HepG2 (cell line): Measurements from ENCODE around the gene AP4S1. TPM values are rescaled to one million over a fixed set of nuclear protein-coding genes. Genes with fewer than 3 reads are reported as not detected.

ENCODE experiments used
- ADNP ChIP-seq: sonication (generic); formaldehyde crosslinking; IDR thresholded peaks from 2 replicates; pipeline ENCODE4 v1.4.0; 2020; ENCODE audit warnings: missing genetic modification reagents
- ATF3 ChIP-seq: sonication (generic); formaldehyde crosslinking; IDR thresholded peaks from 2 replicates; pipeline ENCODE4 v1.4.0; 2020; ENCODE audit warnings: missing genetic modification reagents
- CEBPG ChIP-seq: IDR thresholded peaks from 2 replicates; pipeline ENCODE4 v1.6.1; 2016
- CREM ChIP-seq, 2 experiments: sonication (generic) in 1 of 2; formaldehyde crosslinking in 1 of 2; IDR thresholded peaks; 2 replicates each; pipeline versions ENCODE4 v1.4.0 to v1.6.1; 2016 to 2020; ENCODE audit warnings: antibody characterized with exemption in 1 of 2, mild to moderate bottlenecking in 1 of 2, missing genetic modification reagents in 1 of 2
- FOSL2 ChIP-seq: sonication (generic); formaldehyde crosslinking; IDR thresholded peaks from 2 replicates; pipeline ENCODE4 v1.4.0; 2020; ENCODE audit warnings: missing genetic modification reagents
- FOXC1 ChIP-seq: sonication (generic); formaldehyde crosslinking; IDR thresholded peaks from 2 replicates; pipeline ENCODE4 v1.8.0; 2022; ENCODE audit warnings: mild to moderate bottlenecking, missing genetic modification reagents, borderline replicate concordance
- GLI4 ChIP-seq: sonication (generic); formaldehyde crosslinking; IDR thresholded peaks from 2 replicates; pipeline ENCODE4 v1.5.1; 2020; ENCODE audit warnings: missing genetic modification reagents, mild to moderate bottlenecking, moderate library complexity, borderline replicate concordance
- GLMP ChIP-seq: sonication (generic); formaldehyde crosslinking; IDR thresholded peaks from 2 replicates; pipeline ENCODE4 v1.9.0; 2021; ENCODE audit warnings: missing genetic modification reagents, mild to moderate bottlenecking, borderline replicate concordance
- GMEB2 ChIP-seq: IDR thresholded peaks from 2 replicates; pipeline ENCODE4 v1.6.1; 2016; ENCODE audit warnings: missing biosample characterization, missing genetic modification reagents, low read depth
- HOXA3 ChIP-seq: sonication (generic); formaldehyde crosslinking; IDR thresholded peaks from 2 replicates; pipeline ENCODE4 v1.5.0; 2020; ENCODE audit warnings: missing genetic modification reagents
- JDP2 ChIP-seq: sonication (generic); formaldehyde crosslinking; IDR thresholded peaks from 2 replicates; pipeline ENCODE4 v1.8.1; 2022; ENCODE audit warnings: missing genetic modification reagents, borderline replicate concordance
- MTA3 ChIP-seq: sonication (generic); formaldehyde crosslinking; IDR thresholded peaks from 2 replicates; pipeline ENCODE4 v1.4.0; 2020; ENCODE audit warnings: missing genetic modification reagents
- NCOA1 ChIP-seq: sonication (generic); formaldehyde crosslinking; IDR thresholded peaks from 2 replicates; pipeline ENCODE4 v1.9.0; 2021; ENCODE audit warnings: missing genetic modification reagents
- PREB ChIP-seq: sonication (generic); formaldehyde crosslinking; IDR thresholded peaks from 2 replicates; pipeline ENCODE4 v1.4.0; 2020; ENCODE audit warnings: missing genetic modification reagents
- RBM39 ChIP-seq: fragments of 200-400 bp; formaldehyde crosslinking; IDR thresholded peaks from one replicate; pipeline ENCODE4 v1.6.1; 2018; ENCODE audit warnings: antibody characterized with exemption, mild to moderate bottlenecking, low read depth, low read length; ENCODE audit not compliant: poor library complexity, severe bottlenecking
- SYNCRIP ChIP-seq: fragments of 200-400 bp; formaldehyde crosslinking; IDR thresholded peaks from 2 replicates; pipeline ENCODE4 v1.6.1; 2018; ENCODE audit warnings: mild to moderate bottlenecking, low read depth, low read length; ENCODE audit not compliant: insufficient read depth
- ZBTB1 ChIP-seq: sonication (generic); formaldehyde crosslinking; IDR thresholded peaks from 2 replicates; pipeline ENCODE4 v1.4.0; 2020; ENCODE audit warnings: missing genetic modification reagents, borderline replicate concordance
- ZGPAT ChIP-seq: IDR thresholded peaks from 2 replicates; pipeline ENCODE4 v1.6.1; 2016; ENCODE audit warnings: mild to moderate bottlenecking
- ZNF326 ChIP-seq: sonication (generic); formaldehyde crosslinking; IDR thresholded peaks from 2 replicates; pipeline ENCODE4 v1.4.0; 2020; ENCODE audit warnings: missing genetic modification reagents, borderline replicate concordance
- ZNF496 ChIP-seq: sonication (generic); formaldehyde crosslinking; IDR thresholded peaks from 2 replicates; pipeline ENCODE4 v1.8.1; 2023; ENCODE audit warnings: mild to moderate bottlenecking, moderate library complexity, missing genetic modification reagents; ENCODE audit not compliant: insufficient replicate concordance
- ZNF576 ChIP-seq: sonication (generic); formaldehyde crosslinking; IDR thresholded peaks from 2 replicates; pipeline ENCODE4 v1.4.0; 2020; ENCODE audit warnings: mild to moderate bottlenecking, missing genetic modification reagents
- ZNF720 ChIP-seq: sonication (generic); formaldehyde crosslinking; IDR thresholded peaks from 2 replicates; pipeline ENCODE4 v1.4.0; 2020; ENCODE audit warnings: missing genetic modification reagents
- ZNF768 ChIP-seq: sonication (generic); formaldehyde crosslinking; IDR thresholded peaks from 2 replicates; pipeline ENCODE4 v1.4.0; 2020; ENCODE audit warnings: missing genetic modification reagents
- ZNF776 ChIP-seq: sonication (generic); formaldehyde crosslinking; IDR thresholded peaks from 2 replicates; pipeline ENCODE4 v1.4.0; 2020; ENCODE audit warnings: mild to moderate bottlenecking, missing genetic modification reagents
- polyA plus RNA-seq, 8 experiments: library from polyadenylated mRNA; depleted of rRNA in 3 of 8; stranded (reverse) in 7 of 8; unstranded in 1 of 8; fragments of >200 nt; fragmentation: Illumina TruSeq in 4 of 8; extraction: Trizol in 4 of 8; gene quantifications; 2 replicates each; pipeline versions ENCODE4 v1.2.1 to v1.2.3, GENCODE V29; 2011 to 2016; ENCODE audit warnings: low read depth in 4 of 8, missing spikeins in 1 of 8, mixed read lengths in 1 of 8; ENCODE audit not compliant: insufficient read depth in 1 of 8
- total RNA-seq, 5 experiments: library from RNA; depleted of rRNA; stranded (reverse); fragments of >200 nt; fragmentation: Illumina TruSeq; extraction: Trizol; gene quantifications; 2 replicates each; pipeline ENCODE4 v1.2.3, GENCODE V29; 2016; ENCODE audit warnings: low read depth in 1 of 5

Gene AP4S1
- total and polyA plus RNA-seq, 2 of the 13 experiments (the other 11 are each of a cell fraction or from before 2014, with no cell fraction given), result 3.9 to 21.1 TPM

- TF ChIP-seq NCOA1 (CRISPR knock-in tag), result peak; percentile 86; the same call in 1 of the 2 replicates
- no peak for TF ChIP-seq JDP2 (CRISPR knock-in tag)
- no peak for TF ChIP-seq CREM (IDR thresholded peaks at IDR 0.05)
- TF ChIP-seq CREM (CRISPR knock-in tag; IDR thresholded peaks at IDR 0.05), result no peak
- TF ChIP-seq ZNF576, result no peak
- no peak for TF ChIP-seq ADNP (CRISPR knock-in tag)
- no peak for TF ChIP-seq GMEB2 (CRISPR knock-in tag)
- no peak for TF ChIP-seq ZNF776 (CRISPR knock-in tag)
- no peak for TF ChIP-seq GLMP
- TF ChIP-seq ZNF496 (CRISPR knock-in tag), result no peak
- TF ChIP-seq RBM39, result no peak
- TF ChIP-seq ATF3 (CRISPR knock-in tag), result 0 out of 2 replicates have a peak, but pooled peaks have one; percentile 52
- TF ChIP-seq MTA3 (CRISPR knock-in tag), result no peak
- TF ChIP-seq ZNF326 (CRISPR knock-in tag), result no peak
- TF ChIP-seq ZNF720 (CRISPR knock-in tag), result no peak
- TF ChIP-seq PREB (CRISPR knock-in tag), result no peak
- no peak for TF ChIP-seq GLI4 (CRISPR knock-in tag)
- no peak for TF ChIP-seq ZNF768 (CRISPR knock-in tag)
- TF ChIP-seq SYNCRIP, result no peak
- peak; percentile 70 for TF ChIP-seq CEBPG (CRISPR knock-in tag)
- TF ChIP-seq ZBTB1 (CRISPR knock-in tag), result no peak
- TF ChIP-seq ZGPAT (CRISPR knock-in tag), result no peak
- peak; percentile 21; the same call in 1 of the 2 replicates for TF ChIP-seq FOSL2 (CRISPR knock-in tag)
- no peak for TF ChIP-seq FOXC1 (CRISPR knock-in tag)
- 0 out of 2 replicates have a peak, but pooled peaks have one; percentile 4 for TF ChIP-seq HOXA3
Measured at GRCh38 chr14:31029016-31029970, 3.8 kb downstream of the AP4S1 start (continued).
